ENCODE measurements around the gene OR6S1.

DNA sequence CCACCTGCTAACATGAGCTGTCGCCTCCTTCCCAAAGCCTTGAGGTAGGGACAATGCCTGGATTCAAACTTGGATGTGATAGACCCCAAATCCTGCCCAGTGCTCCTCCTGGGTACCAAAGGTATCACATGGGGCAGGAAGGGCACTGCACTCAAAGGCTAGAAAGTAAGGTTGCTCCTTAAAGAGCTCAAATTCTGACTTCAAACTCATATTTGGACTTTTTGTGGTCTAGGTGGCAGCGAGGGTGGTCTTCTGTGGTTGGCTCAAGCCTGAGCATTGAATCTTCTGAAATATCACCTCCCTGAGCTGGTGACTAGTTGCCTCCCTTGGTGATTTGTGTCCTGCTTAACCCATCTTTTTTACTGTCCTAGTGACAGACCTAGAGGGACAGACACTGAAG, 34.6 kb upstream of the OR6S1 start:
- TF ChIP-seq, protein P1, sequence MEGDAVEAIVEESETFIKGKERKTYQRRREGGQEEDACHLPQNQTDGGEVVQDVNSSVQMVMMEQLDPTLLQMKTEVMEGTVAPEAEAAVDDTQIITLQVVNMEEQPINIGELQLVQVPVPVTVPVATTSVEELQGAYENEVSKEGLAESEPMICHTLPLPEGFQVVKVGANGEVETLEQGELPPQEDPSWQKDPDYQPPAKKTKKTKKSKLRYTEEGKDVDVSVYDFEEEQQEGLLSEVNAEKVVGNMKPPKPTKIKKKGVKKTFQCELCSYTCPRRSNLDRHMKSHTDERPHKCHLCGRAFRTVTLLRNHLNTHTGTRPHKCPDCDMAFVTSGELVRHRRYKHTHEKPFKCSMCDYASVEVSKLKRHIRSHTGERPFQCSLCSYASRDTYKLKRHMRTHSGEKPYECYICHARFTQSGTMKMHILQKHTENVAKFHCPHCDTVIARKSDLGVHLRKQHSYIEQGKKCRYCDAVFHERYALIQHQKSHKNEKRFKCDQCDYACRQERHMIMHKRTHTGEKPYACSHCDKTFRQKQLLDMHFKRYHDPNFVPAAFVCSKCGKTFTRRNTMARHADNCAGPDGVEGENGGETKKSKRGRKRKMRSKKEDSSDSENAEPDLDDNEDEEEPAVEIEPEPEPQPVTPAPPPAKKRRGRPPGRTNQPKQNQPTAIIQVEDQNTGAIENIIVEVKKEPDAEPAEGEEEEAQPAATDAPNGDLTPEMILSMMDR (IDR thresholded peaks at IDR 0.05; ENCODE audit: poor library complexity) = no peak
- TF ChIP-seq EZH2 (IDR thresholded peaks at IDR 0.05; ENCODE audit: borderline replicate concordance) (no peak), EZH2phosphoT487 (IDR thresholded peaks at IDR 0.05; ENCODE audit: low read depth, severe bottlenecking, unreplicated experiment) (no peak)

Measured in hepatocyte (in vitro differentiated cells).